Measurements from ENCODE around the gene SCYL2.

The SCYL2 gene

GRCh38 chr12:100388382-100388781 lies 121.4 kb downstream of the SCYL2 start:
- H3K9me2 ChIP-seq (replicated peaks; ENCODE audit: control insufficient read depth, low read length), result no peaks in the 10 kb centered on the region

More at GRCh38 chr12:100388382-100388781, 121.4 kb downstream of the SCYL2 start:
- Histone ChIP-seq H3K27me3 (ENCODE audit: control insufficient read depth, low read length) (no peaks in the 10 kb centered on the region), H3K27ac (ENCODE audit: low read depth, low read length) (no peak overlapping the region), H3F3A (ENCODE audit: control insufficient read depth, insufficient read depth) (no peaks in the 10 kb centered on the region), H3K4me3 (ENCODE audit: low read length) (no peak overlapping the region), H3K79me2 (ENCODE audit: control insufficient read depth, low read length) (no peaks in the 10 kb centered on the region), H3K4me2 (ENCODE audit: low read length) (no peak overlapping the region), H3K9me3 (ENCODE audit: control insufficient read depth, insufficient read depth, low read length) (no peaks in the 10 kb centered on the region), H3K36me3 (ENCODE audit: control insufficient read depth, low read length) (no peaks in the 10 kb centered on the region), H4K20me1 (ENCODE audit: control insufficient read depth, insufficient read depth, low read depth, low read length) (no peaks in the 10 kb centered on the region), H3K4me1 (ENCODE audit: control insufficient read depth, low read length) (no peaks in the 10 kb centered on the region)
- TF ChIP-seq CTCF (IDR thresholded peaks at IDR 0.05; ENCODE audit: low read depth, low read length, poor library complexity, severe bottlenecking) (no peak), EZH2phosphoT487 (IDR thresholded peaks at IDR 0.05; ENCODE audit: borderline replicate concordance, low read length) (no peak)

Measured in DOHH2 (cell line).